ENCODE measurements around the gene SBF2. TPM values are rescaled to one million over a fixed set of nuclear protein-coding genes. Genes with fewer than 3 reads are reported as not detected.
A peak's percentile ranks its signal among the peaks of the same experiment; 100 is the strongest.

The SBF2 gene
- total RNA-seq, 2 experiments from 2014 or later, result 15.8 to 18.6 TPM

DNA sequence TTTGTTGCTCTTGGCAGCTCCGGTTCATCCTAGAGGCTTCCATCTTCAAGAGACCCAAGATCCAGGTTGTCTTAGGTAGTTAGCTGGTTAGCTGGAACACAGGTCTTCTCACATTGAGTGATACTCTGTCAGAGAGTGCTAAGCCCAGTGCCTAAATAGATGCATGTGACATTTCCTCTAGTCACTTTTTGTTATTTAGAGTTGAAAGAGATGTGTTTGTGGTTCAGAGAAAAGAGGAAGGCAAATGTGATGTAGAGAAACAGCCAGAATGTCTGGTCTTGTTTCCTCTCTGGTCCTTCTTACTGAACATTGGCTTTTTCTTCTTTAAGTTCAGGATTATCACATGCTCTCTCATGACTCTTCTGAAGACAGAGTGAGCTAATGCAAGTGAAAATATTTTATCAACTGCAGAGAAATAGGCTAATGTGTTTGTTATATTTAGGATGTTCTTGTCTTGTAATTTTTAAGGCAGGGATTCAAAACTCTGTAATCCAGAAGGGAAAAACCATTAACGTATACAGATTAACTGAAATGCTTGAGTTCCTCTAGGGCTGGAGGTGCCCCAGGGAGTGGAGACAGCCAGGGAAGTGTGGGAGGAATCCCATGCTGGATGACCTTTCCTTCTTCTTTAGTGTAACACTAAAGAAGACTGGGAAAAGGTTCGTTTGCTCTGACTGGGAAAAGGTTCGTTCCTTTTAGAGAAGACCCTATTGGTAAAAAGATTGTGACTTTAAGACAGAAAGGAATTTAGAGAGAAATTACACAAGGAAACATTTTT is 554.7 kb downstream of the SBF2 start:
- peaks cover 48% of the 10 kb centered on the region for H3K36me3 Mint-ChIP-seq
- peak; percentile 50 for ATAC-seq (ENCODE audit: low read depth)
- POLR2A ChIA-PET, result no interaction called here
- H3K4me3 Mint-ChIP-seq, result no peak overlapping the region
- peaks cover 13% of the 10 kb centered on the region for H3K9me3 Mint-ChIP-seq
- H3K4me1 Mint-ChIP-seq, result peaks cover 6% of the 10 kb centered on the region
- H3K27me3 Mint-ChIP-seq, result no peaks in the 10 kb centered on the region
- DNase-seq, result no peak
- H3K27ac Mint-ChIP-seq, result peak overlapping the region; percentile 11

- Mint-ChIP-seq H3K4me3 (no peak overlapping the region), H3K27ac (peak overlapping the region; percentile 11), H3K36me3 (peaks cover 50% of the 10 kb centered on the region), H3K4me1 (peaks cover 6% of the 10 kb centered on the region), H3K9me3 (peaks cover 16% of the 10 kb centered on the region), H3K27me3 (no peaks in the 10 kb centered on the region)
- DNase-seq (no peak), ATAC-seq (ENCODE audit: low read depth) (no peak)
- POLR2A ChIA-PET, result no interaction called here
These were observed 555.3 kb downstream of the SBF2 start for GRCh38 chr11:9738707-9739106.

DNA sequence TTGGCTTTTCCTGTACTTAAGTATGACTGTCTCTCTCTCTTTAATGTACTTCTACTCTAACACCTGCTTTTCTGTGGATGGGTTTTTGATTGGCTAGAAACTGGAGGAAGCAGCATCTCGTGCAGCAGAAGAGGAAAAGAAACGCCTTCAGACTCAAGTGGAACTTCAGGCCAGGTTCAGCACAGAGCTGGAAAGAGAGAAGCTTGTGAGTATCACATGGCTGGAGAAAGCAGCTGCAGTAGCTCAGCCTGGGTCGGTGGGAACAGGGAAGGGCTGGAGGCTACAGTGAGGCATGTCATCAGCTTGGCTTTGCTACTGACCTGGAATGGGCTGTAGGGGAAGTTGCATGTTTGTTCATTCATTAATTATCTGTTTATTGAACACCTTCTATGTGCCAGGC is 555.9 kb downstream of the SBF2 start:
- H3K4me3 Mint-ChIP-seq, result no peak overlapping the region
- POLR2A ChIA-PET, result no interaction called here
- ATAC-seq (ENCODE audit: low read depth) (no peak), DNase-seq (no peak)
- H3K27me3 Mint-ChIP-seq, result no peaks in the 10 kb centered on the region
- peaks cover 16% of the 10 kb centered on the region for H3K9me3 Mint-ChIP-seq
- H3K36me3 Mint-ChIP-seq, result peaks cover 51% of the 10 kb centered on the region
- H3K27ac Mint-ChIP-seq, result no peak overlapping the region
- peaks cover 6% of the 10 kb centered on the region for H3K4me1 Mint-ChIP-seq

DNA sequence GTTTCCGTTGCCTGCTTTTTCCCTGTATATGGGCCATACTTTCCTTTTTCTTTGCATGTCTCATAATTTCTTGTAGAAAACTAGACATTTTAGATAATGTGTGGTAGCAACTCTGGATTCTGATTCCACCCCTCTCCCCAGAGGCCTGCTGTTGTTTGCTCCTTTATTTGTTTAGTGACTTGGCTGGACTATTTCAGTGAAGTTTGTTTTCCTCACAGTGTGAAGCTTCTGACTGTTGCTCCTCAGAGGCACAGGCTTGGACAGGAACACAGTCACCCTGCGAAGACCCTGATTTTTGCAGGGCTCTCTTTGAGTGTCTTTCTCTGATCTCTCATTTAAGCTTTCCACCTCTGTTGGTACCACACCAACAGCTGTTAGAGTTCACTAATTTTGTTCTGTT is 557.7 kb downstream of the SBF2 start:
- Mint-ChIP-seq H3K27ac (no peak overlapping the region), H3K4me3 (no peak overlapping the region), H3K4me1 (peaks cover 6% of the 10 kb centered on the region), H3K36me3 (peaks cover 46% of the 10 kb centered on the region), H3K27me3 (no peaks in the 10 kb centered on the region), H3K9me3 (peaks cover 16% of the 10 kb centered on the region)
- DNase-seq (no peak), ATAC-seq (ENCODE audit: low read depth) (no peak)
- POLR2A ChIA-PET, result no interaction called here

- Mint-ChIP-seq H3K9me3 (peaks cover 16% of the 10 kb centered on the region), H3K4me3 (no peak overlapping the region), H3K27me3 (no peaks in the 10 kb centered on the region), H3K36me3 (peaks cover 44% of the 10 kb centered on the region), H3K27ac (no peak overlapping the region), H3K4me1 (peaks cover 6% of the 10 kb centered on the region)
- POLR2A ChIA-PET, result no interaction called here
- DNase-seq (no peak), ATAC-seq (ENCODE audit: low read depth) (no peak)
These were observed 558.1 kb downstream of the SBF2 start for GRCh38 chr11:9735919-9736318.

- H3K4me1 Mint-ChIP-seq, result peaks cover 6% of the 10 kb centered on the region
- POLR2A ChIA-PET, result no interaction called here
- H3K27me3 Mint-ChIP-seq, result no peaks in the 10 kb centered on the region
- no peak overlapping the region for H3K27ac Mint-ChIP-seq
- no peak overlapping the region for H3K4me3 Mint-ChIP-seq
- H3K36me3 Mint-ChIP-seq, result peaks cover 40% of the 10 kb centered on the region
- DNase-seq (no peak), ATAC-seq (ENCODE audit: low read depth) (no peak)
- peaks cover 16% of the 10 kb centered on the region for H3K9me3 Mint-ChIP-seq
These were observed 558.8 kb downstream of the SBF2 start for GRCh38 chr11:9735236-9735635.

DNA sequence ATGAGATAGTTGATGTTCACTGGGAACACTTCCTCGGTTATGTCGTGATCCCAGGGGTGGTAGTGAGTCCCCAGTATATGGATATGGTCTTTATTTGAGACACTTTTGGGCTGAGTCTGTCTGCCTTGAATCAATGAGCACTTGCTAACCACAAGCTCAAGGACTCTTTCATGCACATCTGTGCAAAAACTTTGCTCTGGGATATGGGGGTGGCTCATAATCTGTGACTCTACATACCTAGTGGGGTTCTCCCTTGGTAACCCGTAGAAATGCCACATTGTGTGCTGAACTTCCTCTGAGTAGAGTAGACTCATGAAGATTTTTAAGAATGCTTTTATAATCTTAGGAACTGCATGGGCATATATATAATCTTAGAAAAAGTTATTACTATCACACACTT is 560.8 kb downstream of the SBF2 start:
- POLR2A ChIA-PET, result no interaction called here
- Mint-ChIP-seq H3K27me3 (no peaks in the 10 kb centered on the region), H3K9me3 (peaks cover 16% of the 10 kb centered on the region), H3K4me1 (no peaks in the 10 kb centered on the region), H3K27ac (no peak overlapping the region), H3K4me3 (no peak overlapping the region), H3K36me3 (peaks cover 30% of the 10 kb centered on the region)
- no peak for ATAC-seq (ENCODE audit: low read depth)
- no peak for DNase-seq

DNA sequence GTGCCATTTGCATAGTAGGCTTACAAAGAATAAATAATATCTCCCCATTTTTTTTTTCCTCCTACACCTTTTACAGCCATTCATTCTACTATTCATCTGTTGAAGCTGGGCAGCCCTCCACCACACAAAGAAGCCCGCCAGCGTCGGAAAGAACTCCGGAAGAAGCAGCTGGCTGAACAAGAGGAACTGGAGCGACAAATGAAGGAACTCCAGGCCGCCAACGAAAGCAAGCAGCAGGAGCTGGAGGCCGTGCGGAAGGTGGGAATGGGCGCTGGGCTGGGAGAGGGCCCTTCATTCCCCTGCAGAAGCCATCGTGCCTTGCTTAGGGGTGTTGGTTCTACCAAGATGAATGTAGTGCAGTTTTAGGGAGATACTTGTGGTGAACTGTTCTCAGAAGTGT is 561.6 kb downstream of the SBF2 start:
- Mint-ChIP-seq H3K27me3 (no peaks in the 10 kb centered on the region), H3K4me1 (no peaks in the 10 kb centered on the region), H3K9me3 (peaks cover 16% of the 10 kb centered on the region), H3K36me3 (peaks cover 29% of the 10 kb centered on the region), H3K27ac (no peak overlapping the region), H3K4me3 (no peak overlapping the region)
- POLR2A ChIA-PET, result no interaction called here
- no peak for DNase-seq
- ATAC-seq (ENCODE audit: low read depth), result no peak

DNA sequence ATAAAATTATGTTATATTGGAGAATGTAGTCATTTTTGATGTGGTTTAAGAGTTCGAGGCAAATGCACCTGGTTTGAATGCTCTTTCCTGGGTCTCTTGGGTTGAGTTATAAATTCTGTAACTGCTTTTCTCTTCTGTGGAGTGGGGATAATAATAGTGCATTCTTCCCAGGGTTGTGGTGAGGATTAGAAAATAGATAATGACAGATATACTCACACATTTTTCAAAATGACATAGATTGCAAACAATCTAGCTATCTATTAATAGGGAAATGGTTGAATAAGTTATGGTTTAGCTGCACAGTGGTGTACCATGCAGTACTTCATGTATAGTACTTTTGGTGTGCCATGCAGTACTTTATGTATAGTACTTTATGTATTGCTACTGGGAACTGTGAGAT is 562.8 kb downstream of the SBF2 start:
- Mint-ChIP-seq H3K4me3 (no peak overlapping the region), H3K27me3 (no peaks in the 10 kb centered on the region), H3K36me3 (peaks cover 21% of the 10 kb centered on the region), H3K4me1 (peaks cover 4% of the 10 kb centered on the region), H3K9me3 (peaks cover 11% of the 10 kb centered on the region), H3K27ac (no peak overlapping the region)
- POLR2A ChIA-PET, result no interaction called here
- DNase-seq (no peak), ATAC-seq (ENCODE audit: low read depth) (no peak)

Other genes with a start within 250 kb of the SBF2 start
- gene ADM, start 10.9 kb upstream of the SBF2 start, total RNA-seq, result 1 to 10 TPM; 1.5 to 2.3 TPM
- gene AMPD3, start 161.0 kb upstream of the SBF2 start, total RNA-seq, result 10 to 100 TPM; 18.8 to 21.1 TPM
- gene RNF141, start 247.0 kb upstream of the SBF2 start, total RNA-seq, result 10 to 100 TPM; 13.6 to 13.8 TPM